GM12872 (cell line): ENCODE measurements around the gene STOX2.

Source experiments
- TF ChIP-seq, protein P1 (sequence below): IDR thresholded peaks from 3 replicates; pipeline ENCODE4 v1.5.1; 2011; ENCODE audit warnings: low read depth, mild to moderate bottlenecking, low read length, moderate library complexity; ENCODE audit not compliant: insufficient read depth

Gene STOX2

DNA sequence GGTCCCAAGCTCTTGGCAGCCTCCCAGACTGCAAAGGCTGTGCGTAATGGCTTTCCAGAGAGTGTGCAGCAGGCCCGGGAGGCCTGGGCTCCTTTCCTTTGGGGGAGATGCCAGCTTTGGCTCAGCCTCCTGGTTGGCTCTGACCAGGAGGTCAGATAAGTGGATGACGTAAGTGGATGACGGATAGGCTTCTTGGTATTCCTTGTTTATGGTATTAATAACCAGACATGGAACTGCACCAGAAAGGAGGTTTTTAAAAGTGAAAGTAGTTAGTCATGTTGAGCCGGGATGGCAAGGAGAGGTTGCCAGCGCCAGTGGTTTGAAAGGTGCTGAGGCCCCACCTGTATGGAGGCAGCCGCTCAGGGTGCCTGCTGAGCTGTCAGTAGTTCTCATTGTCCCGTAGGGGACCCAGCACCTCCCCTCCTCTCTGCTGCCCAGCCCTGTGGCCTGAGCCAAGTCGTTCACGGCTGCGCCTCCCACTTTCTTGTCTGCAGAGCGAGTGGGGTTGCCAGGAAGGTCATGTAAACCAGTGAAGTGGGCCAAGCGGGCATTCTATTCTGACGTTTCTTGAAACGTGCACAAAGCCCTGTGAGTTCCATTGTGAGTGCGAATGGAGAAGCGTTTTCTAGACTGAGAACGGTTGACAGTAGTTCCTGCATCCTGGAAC lies 28.7 kb upstream of the STOX2 start:
- TF ChIP-seq, protein P1, sequence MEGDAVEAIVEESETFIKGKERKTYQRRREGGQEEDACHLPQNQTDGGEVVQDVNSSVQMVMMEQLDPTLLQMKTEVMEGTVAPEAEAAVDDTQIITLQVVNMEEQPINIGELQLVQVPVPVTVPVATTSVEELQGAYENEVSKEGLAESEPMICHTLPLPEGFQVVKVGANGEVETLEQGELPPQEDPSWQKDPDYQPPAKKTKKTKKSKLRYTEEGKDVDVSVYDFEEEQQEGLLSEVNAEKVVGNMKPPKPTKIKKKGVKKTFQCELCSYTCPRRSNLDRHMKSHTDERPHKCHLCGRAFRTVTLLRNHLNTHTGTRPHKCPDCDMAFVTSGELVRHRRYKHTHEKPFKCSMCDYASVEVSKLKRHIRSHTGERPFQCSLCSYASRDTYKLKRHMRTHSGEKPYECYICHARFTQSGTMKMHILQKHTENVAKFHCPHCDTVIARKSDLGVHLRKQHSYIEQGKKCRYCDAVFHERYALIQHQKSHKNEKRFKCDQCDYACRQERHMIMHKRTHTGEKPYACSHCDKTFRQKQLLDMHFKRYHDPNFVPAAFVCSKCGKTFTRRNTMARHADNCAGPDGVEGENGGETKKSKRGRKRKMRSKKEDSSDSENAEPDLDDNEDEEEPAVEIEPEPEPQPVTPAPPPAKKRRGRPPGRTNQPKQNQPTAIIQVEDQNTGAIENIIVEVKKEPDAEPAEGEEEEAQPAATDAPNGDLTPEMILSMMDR = no peak

DNA sequence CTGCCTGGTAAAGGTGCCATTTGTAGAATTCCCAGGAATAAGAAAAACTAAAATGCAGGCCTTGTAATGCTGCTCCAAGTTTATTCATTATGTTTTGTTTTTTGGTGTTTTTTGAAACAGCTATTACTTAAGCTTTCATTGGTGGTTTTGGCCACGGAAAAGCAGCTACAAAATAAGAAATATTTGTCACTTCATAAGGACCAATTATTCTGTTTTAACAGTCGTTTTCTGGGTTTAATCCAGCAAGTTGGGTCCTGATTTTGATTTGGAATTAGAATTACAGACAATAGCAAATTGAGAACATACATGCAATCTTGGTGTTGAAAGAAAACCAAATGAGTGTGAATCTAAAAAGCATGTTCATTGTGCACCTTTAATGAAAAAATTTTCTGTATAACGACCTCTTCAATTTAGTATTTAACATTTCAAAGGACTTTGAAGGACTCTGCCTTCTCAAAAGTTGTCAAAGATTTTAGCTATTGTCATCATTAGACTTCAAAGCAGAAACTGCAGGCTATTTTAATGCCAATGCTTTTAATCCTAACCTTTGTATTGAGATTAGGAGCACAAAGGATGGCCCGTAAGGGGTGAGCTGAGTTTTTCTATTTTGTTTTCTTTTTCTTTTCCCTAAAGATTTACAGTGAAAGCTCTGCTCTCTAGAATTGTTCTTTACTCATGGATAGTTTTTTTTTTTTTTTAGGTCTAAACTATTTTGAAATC lies 26.7 kb upstream of the STOX2 start:
- TF ChIP-seq, protein P1 = no peak

- TF ChIP-seq, protein P1 = no peak
These were observed 19.8 kb upstream of the STOX2 start for GRCh38 chr4:183885205-183885720.

GRCh38 chr4:183887351-183887750 lies 17.8 kb upstream of the STOX2 start:
- TF ChIP-seq, protein P1 = no peak

DNA sequence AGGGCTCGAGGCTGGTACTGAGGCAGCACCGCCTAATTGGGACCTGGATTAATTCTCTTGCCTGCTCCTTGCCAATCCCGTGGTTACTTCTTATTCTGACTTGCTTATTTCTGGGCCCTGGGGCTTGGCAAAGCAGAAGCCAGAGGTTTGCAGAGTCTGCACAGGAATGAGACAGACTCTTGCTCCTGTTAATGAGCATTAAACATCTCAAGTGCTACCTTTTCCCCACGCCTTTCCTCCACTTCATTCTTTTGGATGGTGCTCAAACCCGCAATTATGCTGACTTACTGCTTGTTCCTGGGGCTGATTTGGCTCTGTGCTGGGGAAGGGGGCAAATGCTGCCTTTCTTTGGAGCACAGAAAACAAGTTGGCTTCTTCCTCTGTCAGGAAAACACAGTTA lies 16.5 kb upstream of the STOX2 start:
- TF ChIP-seq, protein P1 = no peak

DNA sequence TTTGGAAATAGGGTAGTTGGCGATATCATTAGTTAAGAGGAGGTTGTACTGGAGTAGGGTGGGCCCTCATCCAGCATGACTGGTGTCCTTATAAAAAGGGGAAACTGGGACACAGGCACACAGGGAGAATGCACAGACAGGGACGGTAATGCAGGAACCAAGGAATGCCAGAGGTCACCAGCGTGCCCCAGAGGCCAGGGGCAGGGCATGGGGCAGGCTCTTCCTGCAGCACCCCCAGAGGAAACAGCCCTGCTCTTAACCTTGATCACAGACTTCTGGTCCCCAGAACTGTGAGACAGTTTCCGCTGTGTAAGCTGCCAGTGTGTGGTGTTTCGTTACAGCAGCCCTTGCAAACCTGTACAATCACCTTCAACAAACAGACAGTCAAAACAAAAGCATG lies 15.9 kb upstream of the STOX2 start:
- TF ChIP-seq, protein P1 = no peak

GRCh38 chr4:183897193-183897592 lies 7.9 kb upstream of the STOX2 start:
- TF ChIP-seq, protein P1 = no peak
